GM11168 (cell line): ENCODE results near the gene WDTC1.

Source experiments
- in situ Hi-C: fragments of 300-500 bp; cut with MboI; formaldehyde crosslinking; loops from one replicate; pipeline ENCODE4 v1.12.0; 2022; ENCODE audit warnings: low sequenced_read_pairs; ENCODE audit not compliant: unreplicated experiment

Gene WDTC1

GRCh38 chr1:27349784-27350662 is 115.6 kb downstream of the WDTC1 start:
- in situ Hi-C loops, result no loop called here

GRCh38 chr1:27350663-27351540 is 116.5 kb downstream of the WDTC1 start:
- in situ Hi-C loops, result no loop called here

- in situ Hi-C loops, result no loop called here
These were observed 117.2 kb downstream of the WDTC1 start for GRCh38 chr1:27351541-27352107.

GRCh38 chr1:27353166-27353565 is 118.7 kb downstream of the WDTC1 start:
- in situ Hi-C loops, result no loop called here

- in situ Hi-C loops, result no loop called here
These were observed 119.2 kb downstream of the WDTC1 start for GRCh38 chr1:27353629-27354028.

- in situ Hi-C loops, result no loop called here
These were observed 121.3 kb downstream of the WDTC1 start for GRCh38 chr1:27355683-27356082.

- in situ Hi-C loops, result no loop called here
These were observed 121.8 kb downstream of the WDTC1 start for GRCh38 chr1:27356277-27356618.

DNA sequence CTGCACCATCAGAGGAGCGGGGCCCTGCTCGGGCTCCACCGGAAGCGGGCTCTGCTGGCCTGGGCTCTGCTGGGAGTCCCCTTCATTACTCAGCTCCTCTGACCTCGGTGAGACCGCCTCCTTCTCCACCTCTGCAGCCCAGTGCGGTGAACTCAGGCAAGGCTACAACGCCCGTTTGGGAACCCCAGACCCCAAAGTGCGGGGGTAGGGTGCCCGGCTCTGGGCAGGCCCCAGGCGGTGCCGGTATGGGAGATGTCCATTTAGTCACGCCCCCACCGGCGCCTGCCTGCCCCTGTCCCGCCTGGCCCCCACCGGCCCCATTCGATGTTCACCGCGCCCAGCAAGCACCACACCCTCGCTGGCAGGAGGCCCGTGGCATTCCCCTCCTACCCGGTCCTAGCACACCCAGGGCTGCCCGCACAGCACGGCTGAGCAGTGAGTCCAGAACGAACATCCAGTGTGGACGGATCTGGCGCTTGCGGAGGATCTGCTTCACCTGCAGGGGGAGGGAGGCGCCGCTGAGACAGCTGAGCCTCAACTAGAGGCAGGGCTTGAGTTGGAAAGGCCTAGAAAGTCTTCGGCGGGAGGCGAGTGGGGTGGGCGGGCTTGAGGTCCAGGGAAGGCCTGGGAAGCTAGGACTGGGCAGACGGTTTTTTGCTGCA is 122.3 kb downstream of the WDTC1 start:
- in situ Hi-C loops, result no loop called here

DNA sequence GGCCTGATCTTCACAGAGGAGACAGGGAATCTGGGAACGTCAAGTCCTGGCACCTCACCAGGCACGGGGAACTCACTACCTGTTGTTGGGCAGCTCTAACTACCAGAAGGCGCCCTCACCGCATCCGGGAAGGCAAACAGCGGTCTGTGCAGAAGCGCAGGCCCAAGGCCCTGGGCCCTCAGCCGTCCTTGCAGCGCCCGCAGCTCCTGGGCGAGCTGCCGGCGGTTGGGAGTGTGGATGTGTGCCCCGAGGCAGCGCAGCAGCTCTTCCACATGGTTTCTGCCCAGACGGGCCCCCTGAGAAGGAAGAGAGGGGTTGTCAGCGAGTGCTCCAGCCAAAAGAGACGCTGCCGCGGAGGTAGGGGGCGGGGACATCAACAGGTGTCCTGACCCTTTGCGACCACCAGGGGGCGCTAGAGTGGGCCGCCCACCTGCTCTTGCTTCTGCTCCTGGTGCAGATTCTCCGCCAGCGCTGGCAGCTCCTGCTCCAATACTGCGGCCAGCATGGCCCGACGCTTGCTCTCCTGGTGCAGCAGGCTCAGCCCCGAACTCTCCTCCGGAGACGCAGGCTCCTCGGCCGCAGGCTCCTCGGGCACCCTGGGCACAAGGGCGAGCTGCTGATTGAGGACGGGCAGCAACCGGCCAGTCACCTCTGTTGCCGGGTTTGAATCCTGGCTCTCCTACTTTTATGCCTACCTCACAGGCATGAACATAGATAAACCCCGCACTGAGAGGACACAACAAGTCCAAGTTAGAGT is 123.0 kb downstream of the WDTC1 start:
- in situ Hi-C loops, result no loop called here
